Activated T-cell treated with anti-CD3 and anti-CD28 coated beads for 48 hours (primary cell): ENCODE measurements around the gene FAM53C.
"Not testable (repeated sequence)": the region's sequence is repeated elsewhere in the genome, so short reads cannot be mapped to it uniquely, and the experiment has no call there.

ENCODE experiments used
- DNase-seq: peaks from one replicate; pipeline ENCODE4 v3.0.0-alpha.2; 2020; ENCODE audit warnings: low read depth

FAM53C gene

DNA sequence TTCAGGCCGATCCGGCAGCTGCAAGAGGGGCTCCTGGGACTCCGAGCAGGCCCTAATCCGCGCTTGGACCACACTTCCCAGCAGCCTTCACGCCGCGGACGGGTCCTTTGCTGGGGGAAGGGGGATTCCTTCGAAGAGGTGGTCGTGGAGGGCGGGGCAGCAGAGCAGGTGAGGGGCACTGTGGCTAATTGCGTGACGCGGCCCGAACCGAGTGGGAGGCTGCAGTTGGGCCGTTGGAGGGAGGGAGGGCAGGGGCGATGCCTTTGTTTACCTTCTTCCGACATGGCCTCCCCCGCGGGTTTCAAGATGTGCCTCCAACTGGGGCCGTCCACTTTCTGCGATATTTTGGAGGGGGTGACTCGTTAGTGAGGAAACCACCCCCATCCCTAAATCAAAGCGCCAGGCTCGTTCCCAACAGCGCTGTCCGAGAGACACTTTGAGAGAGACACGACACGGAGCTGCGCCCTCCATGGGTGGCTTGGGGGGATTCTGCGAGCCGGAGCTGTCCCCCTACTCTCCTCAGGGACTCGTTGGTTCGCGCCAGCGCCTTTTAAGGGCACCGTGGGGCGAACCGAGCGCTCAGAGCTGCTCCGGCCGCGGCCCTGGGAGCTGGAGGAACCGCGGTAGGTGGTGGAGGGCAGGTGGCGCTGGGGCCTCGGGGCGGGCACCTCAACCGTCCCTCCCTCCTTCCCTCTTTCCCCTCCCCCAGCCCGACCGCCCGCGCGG, at the start of gene FAM53C:
Gene FAM53C (plus strand): TSS at position 582 of the 726 bp plus-strand sequence. CDS start 3,070 bp downstream, outside the sequence.
- peak; percentile 91 for DNase-seq

DNA sequence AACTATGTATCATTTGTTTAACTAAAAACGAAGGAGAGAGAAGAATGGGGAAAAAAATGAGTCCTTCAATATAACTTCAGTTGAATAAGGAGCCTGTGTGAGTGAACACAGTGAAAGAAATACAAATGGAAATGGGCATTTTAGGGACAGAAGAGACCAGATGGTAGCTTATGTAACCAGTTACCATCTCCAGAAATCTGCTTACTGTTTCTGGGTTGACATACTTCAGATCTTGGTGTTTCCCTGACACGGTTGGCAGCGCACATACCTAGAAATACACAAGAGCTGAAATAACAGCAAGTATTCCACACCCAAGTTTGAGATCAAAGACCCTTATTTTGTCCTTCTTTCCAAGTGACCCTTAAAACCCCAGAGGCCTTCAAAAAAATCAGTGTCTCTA, 48.8 kb upstream of the FAM53C start:
- no peak for DNase-seq

DNA sequence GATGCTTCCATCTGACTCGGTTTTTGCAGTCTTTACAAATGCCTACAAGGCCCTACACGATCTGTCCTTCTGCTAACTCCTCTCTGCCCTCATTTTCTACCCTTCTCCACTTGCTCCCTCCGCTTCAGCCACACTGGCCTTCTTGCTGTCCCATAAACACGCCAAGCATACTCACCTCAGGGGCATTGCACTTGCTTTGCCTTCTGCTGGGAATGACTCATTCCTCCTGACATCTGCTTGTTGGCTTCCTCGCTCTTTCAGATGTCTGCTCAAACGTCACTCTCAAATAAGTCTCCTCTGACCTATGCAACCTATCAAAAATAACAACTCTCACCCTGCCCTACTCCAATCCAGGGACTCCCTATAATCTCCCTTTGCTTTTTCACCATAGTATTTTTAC, 34.7 kb upstream of the FAM53C start:
- no peak for DNase-seq

DNA sequence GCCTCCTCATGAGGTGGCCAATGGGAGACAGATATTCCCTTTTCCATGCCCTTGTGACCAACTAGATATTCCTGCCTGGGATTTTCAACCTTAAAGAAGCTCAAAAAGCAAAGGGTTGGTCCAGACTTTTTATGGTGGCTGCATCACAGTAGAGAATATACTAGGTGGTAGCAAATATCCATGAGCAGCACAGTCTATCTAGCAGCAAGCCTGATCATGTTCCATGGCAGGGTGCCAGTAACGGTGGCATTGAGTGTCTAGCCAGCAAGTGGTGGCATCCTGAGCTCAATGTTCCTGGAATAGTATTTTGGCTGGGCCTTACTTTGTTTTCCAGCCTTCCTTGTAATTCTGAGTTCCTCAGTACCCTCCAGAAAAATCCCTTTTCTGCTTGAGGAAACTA, 32.3 kb upstream of the FAM53C start:
- no peak for DNase-seq

DNA sequence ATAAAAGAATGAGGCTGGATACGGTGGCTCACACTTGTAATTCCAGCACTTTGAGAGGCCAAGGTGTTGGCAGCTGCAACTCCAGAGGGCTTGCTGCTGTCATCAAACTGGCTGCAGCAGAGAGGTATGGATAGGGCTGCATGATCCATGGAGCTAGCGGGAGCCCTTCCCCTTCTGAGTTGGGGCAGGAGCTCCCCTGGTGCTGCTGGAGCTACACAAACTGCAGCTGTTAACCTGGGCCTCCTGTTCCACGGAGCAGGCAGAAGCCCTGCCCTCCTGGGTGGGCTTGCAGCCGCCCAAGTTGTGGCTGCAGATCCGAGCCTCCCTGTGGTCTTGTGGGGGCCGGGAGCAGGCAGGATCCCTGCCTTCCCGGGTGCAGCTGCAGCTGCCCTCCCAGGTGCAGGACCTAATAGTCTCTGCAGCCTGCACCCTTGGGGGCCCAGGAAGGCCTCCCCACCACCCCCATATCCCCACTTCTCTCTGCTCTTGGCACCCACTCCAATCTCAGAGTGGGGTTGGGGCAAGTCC, 22.3 kb upstream of the FAM53C start:
- DNase-seq: no peak

DNA sequence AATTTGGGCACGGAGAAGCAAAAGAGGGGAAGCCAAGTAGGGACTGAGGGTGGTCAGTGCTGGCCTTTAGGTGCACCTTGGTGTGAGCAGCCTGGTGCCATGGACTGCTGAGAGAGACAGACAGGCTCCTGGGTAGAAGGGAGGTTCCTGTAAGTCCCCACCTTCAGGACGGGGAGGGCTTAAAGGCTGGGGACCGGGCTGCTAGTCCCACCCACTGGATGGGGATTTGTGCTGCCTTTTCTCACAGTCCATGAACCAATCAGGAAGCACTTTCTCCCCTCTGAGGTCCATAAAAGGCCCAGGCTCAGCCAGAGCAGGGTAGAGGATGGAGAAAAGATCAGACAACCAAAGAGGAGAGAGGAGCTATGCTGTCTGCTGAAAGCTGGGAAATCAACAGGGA, 21.7 kb upstream of the FAM53C start:
- no peak for DNase-seq

DNA sequence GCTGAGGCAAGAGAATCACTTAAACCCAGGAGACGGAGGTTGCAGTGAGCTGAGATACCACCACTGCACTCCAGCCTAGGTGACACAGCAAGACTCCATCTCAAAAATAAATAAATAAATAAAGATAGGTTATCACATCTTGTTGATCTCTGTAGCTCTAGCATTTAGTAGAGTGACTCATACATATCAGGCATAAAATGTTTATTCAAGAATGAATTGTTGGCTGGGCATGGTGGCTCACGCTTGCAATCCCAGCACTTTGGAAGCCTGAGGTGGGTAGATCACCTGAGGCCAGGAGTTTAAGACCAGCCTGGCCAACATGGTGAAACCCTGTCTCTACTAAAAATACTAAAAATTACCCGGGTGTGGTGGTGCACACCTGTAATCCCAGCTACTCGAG, 19.9 kb upstream of the FAM53C start:
- DNase-seq: not testable (repeated sequence)

DNA sequence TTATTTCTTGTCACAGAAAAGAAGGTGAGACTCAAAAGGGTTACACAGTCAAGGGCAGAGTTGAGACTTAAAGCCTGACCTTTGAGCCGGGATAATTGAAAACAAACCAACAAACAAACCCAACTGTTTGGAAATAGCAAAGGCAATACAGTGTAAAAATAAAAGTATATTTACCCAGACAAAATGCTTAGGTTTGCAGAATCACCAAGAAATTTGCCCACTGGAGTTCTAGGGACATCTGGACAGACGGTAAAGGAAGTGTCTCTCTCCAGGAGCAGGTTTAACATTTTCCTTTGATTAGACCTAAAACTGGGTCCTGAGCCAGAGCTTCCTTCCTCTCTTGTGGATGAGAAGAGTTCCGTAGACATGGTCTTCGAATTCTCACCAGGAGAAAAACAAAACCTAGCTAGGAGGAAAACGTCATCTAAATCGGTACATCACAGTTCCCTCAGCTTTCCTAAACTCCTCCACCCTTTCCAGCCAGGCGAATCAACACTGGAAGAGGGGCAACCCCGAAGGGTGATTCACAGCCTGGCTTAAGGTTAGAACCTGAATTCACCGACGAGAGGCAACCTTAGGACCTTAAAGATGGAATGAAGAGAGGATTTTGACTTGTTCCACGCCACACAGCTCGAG, 7.1 kb upstream of the FAM53C start:
- DNase-seq: no peak

DNA sequence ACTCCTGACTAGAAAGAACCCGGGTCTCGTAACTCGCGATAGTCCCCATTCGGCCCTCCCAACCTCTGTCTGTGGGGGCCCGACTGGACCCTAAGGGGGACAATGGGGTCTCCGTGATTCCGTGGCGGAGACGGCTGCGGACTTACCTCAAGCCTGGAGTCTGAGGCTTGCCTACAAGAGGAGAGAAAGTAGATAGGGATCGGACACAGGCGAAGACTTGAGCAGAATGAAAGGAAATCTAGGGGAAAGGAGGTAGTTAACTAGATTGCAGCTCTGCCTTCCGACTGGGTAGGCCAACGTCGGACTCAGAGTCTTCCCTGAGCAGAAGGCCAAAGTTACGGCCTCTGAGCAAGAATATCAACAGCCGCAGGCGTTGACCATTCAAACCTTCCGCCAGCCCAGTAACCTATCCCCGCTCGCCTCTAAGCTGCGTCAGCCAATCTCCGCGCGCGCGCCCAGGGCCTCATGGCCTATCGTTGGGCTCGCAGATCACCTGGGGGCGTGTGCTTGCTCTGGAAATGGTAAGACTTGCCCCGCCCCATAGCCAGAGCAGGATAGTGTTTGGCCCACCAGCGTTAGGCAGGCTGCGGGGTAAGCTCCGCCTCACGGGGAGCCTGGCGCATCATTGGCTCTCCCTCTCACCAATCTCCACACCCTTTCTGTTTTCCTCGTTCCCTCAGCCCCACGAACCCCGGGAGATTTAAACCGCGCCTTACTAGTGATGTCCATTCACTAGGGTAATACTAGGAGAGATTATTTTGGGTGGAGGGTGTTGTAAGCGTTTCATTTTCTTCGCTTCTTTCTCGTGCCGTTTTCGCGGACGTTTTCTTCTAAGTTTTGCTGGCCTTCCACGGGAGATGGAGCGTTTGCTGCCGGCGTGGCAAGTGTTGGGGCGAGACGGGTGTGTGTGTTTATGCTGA, 6.4 kb upstream of the FAM53C start, which contains the start of gene CDC25C:
Gene CDC25C (minus strand): TSS at position 356 of the 920 bp plus-strand sequence. CDS start 624 bp downstream, outside the sequence.
- DNase-seq: peak; percentile 95

DNA sequence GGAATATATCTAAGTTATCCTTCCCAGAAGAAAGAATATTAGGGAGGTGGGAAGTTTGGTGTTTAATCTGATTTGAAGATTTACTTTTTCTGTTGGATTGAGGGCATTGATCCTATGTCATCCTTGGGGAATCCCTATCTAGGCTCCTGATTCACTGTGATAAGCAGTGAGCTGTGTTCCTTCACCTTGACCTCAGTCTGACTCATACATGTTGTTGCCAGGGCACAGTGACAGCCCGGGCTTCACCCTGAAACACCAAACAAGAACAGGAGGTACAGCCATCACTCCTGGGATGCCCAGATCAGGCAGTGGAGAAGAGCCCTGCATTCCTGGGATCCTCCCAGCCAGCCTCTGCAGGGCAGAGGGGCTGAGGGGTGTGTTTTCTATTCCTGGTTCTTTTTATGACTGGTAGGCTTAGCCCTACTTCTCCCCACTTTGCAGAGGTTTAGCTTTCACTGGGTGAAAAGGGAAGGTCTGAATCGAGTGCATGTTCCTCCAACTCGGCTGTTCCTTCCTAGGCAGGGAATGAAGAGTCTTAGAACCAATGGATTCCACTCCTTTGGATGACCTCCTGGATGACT, 3.1 kb upstream of the FAM53C start:
- DNase-seq: no peak

DNA sequence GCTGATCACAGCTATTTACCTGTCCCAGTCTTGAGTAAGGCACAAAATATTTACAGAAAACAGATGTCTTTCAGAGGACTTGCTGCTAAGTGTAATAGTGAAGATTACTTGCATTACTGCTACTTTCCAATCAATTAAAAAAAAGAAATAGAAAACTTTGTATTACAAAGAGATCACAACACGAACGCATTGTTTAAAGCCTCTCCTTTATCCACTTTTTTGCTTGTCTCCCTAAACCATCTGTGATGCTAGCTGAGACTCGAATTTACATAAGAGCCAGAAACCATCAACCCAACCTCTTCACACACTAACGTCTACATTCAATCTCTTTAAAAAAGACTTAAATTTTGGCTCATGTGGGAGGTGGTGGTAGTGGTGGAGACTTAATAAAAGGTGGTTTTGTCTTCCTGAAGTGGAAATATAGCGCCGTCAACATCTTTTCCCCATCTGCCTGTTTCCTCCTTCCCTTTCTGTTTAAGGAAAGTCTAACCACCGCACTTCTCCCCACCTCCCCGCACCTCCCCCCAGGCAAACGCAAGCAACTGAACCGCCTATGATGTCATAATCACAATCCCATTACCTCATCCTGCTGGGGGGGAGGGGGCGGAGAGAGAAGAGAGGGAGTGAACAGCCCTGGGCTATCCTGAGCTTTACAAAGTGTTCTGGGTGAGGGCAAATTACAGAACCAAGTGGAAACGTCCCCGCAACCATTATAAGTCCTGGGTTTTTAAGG, 948 bp upstream of the FAM53C start:
- DNase-seq: no peak

DNA sequence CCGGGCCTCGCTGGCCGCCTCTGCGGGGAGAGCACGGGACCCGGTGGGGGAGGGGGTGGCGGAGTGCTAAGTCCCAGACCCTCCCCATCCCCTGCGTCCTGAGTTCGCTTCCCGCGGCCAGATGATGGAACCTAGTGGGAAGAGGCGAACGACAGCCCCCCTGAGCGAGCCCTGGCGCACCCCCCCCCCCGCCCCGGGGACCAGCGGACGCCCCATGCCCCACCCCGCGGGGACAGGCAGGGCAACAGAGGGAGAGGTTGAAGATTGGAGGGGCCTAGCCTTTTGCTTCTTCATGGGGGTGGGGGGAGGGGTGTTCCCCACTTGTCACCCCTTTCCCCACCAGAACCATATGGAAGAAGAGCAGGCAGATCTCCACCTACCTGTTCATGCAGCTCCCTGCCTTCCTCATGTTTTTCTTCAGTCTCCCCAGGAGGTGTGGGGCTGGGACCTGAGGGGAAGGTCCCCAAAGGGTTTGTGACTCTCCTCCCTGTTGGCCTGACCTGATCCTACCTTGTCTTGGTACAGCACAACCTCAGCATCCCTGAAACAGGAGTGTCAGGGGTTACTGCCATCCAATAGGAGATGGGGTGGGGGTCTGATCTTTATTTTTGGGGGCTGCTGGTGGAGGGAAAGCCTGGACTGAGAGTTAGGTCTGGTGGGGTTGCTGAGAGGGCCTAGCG, 485 bp downstream of the FAM53C start:
- no peak for DNase-seq

DNA sequence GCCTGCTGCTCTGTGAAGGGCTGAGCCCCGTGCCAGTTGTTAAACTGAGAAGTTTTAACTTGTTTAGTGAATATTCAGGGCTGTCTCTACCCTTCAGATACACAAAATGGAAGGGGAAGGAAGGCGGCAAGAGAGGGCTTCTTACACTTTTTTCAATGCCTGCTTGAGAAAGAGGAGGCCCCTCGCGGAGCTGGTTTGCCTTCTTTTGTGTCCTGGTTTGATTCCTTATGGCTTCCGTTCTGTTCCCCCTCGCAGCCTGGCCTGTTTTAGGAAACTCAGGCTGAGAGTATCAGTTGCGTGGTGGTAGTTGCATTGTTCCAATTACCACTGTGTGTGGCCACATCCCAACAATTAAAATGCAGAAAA, 1.0 kb downstream of the FAM53C start:
- DNase-seq: no peak

DNA sequence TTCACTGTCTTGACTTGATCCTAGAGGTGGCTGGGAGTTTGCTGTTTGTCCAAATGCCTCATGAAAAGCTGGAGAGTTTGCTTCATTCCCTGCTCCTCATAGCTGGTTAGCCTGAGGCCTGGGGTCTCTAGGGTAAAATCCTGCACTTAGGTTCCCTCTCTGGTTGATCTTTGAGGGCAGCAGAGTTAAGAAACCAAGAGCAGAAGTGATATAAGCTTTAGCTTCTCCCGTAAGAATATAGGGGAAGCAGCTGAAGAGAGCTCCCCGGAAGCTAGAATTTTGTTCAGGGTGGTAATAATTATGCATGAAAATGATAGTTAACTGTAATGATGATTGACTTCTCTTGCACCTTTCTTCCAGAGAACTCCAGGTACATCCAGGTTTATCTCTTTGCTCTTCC, 1.4 kb downstream of the FAM53C start:
- DNase-seq: no peak

DNA sequence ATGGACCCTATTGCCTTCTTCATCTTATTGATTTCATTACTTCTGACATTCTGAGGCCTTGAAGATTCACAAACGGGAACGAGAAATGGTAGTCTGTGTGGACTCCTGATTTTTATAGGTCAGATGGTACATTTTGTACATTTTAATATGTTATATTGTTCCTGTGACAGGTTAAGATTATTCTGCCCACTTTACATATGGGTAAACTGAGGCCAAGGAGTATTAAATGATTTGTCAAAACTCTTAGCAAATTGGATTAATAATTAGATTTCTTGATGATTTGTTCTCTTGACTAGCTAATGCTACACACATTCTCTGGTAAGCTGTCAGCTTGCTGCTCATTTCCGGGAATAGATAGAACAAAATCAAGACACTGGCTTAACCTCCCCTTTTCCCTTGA, 1.9 kb downstream of the FAM53C start:
- DNase-seq: no peak

DNA sequence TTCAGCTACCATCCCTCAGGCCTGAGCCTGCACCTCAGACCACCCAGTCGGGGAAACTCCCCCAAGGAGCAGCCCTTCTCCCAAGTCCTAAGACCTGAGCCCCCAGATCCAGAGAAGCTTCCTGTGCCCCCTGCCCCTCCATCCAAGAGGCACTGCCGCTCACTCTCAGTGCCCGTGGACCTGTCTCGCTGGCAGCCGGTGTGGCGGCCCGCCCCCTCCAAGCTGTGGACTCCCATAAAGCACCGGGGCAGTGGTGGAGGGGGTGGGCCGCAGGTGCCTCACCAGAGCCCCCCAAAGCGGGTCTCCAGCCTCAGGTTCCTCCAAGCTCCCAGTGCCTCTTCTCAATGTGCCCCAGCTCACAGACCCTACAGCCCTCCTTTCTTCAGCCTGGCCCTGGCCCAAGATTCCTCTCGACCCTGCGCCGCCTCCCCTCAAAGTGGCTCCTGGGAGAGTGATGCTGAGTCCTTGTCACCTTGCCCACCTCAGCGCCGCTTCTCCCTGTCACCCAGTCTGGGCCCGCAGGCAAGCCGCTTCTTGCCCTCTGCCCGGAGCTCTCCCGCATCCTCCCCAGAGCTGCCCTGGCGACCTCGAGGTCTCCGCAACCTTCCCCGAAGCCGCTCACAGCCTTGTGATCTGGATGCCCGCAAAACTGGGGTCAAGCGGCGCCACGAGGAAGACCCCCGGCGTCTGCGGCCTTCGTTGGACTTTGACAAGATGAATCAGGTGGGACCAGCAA, 7.0 kb downstream of the FAM53C start:
- DNase-seq: no peak

DNA sequence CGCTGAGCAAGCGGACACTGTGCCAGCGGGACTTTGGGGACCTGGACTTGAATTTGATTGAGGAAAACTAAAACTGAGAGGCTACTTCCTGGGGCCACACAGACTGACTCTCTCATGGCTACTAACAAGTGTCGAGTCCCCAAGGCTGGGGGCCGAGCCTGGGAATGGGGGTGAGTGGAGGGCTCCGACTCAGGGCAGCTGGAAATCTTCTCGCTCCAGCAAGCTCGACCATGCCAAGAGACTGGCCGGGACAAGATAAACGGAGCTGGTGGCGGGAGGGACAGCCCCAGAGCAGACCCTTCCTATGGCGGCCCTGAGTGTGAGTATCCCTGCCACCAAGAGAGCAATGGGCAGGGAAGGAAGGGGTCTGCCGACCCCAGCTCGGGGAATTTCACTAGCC, 8.8 kb downstream of the FAM53C start:
- no peak for DNase-seq

DNA sequence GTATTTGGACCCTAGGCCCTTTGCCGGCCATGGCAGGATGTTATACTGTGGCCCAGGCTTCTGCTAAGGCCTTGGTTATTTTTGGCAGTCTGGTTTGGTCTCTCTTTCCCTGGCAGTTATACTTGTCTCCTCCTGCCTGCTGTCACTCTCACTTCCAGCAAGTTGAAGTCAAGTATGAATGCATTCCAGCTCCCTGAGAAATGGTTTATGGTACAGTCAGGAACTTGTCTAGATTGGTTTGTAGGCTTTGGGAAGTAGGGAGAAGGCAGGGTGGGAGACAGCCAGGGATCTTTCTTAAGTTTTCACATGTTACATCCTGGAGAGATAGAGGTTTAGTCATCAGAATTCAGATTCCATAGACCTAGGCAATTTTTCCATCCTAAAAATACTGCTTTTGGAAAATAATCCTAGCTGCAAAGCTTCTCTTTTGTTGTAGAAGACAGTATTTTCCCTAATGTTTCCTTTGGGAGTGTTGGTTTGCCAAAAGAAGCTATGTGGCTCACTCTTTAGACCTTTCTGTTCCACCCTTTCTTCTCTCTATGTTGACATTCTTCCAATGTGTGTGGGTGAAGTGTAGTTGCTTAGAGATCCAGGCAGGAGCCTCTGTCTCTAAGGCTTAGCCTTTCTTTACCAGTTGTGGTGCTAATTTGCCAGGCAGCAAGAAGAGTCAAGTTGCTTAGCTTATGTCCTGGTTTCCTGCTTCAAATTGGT, 11.9 kb downstream of the FAM53C start:
- no peak for DNase-seq

DNA sequence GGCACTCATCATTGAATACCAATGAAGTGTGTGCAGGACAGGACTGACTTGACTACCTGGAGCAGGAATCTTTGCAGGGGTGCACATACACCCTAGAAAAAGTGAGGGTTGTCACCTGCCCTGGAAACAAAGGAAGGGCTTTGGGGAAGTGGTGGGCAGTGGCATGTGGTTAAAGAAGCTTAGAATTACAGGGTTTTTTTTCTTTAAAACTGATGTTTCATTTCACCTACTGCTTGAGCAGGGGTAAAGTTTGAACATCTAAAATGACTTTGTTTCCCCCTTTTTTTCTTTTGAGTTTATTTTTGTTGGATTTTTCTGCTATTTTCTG, 12.5 kb downstream of the FAM53C start:
- no peak for DNase-seq

DNA sequence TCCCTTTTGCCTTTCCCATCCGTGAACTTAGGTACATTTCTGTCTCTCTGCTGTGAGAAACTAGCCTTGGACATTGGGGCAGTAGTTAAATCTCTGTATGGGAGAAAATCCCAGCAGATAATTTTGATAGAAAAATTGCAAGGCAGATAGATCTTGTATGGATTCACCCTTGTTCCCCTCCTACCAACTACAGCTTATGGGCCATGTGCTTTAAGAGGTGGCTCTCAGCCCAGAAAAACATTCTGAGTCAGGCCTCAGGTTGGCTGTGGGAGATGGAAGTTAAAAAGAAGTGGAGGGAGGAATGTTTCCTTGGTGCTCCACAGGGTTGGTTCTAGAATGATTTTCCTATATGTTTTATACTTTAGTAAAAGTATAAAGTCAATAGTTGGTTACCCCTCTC, 13.0 kb downstream of the FAM53C start:
- DNase-seq: no peak
